ENCODE measurements around the gene COL27A1. TPM values are rescaled to one million over a fixed set of nuclear protein-coding genes. Genes with fewer than 3 reads are reported as not detected.
A peak's percentile ranks its signal among the peaks of the same experiment; 100 is the strongest.

Gene COL27A1
- total and polyA plus RNA-seq, 12 donors = 3.1 to 35.8 (median 5.1) TPM

GRCh38 chr9:114238891-114239875 is 83.8 kb downstream of the COL27A1 start:
- ATAC-seq = peak; percentile 52 to 85 (median 68)
- H3K36me3 ChIP-seq = peaks cover 0 to 13% (median 0%) of the 10 kb centered on the region in 9 donors
- H3K27ac ChIP-seq = peak overlapping the region in 7 of 10 donors; percentile 39 to 77 (median 63)
- no peaks in the 10 kb centered on the region for H3K27me3 ChIP-seq
- H3K9me3 ChIP-seq = no peaks in the 10 kb centered on the region
- intact Hi-C loops (cut with DNase I) = loop anchor here in 5 of 10 donors (5.0 to 10.0 kb wide), 4 partner anchors 54 to 84 kb away; partner anchors contain the start of gene COL27A1 (in 4 of the 5)
- no peak overlapping the region for H3K4me3 ChIP-seq
- TF ChIP-seq CTCF (IDR thresholded peaks at IDR 0.05) = peak in 7 of 9 donors; percentile 28 to 63 (median 40)
- 32 to 38% methylated on average over 14 of the region's 14 CpGs for WGBS, 2 donors
- peaks cover 8 to 54% (median 24%) of the 10 kb centered on the region in 9 donors for H3K4me1 ChIP-seq
- DNase-seq = peak in 1 of 2 donors; percentile 66

GRCh38 chr9:114240216-114240615 is 84.9 kb downstream of the COL27A1 start:
- Histone ChIP-seq H3K4me3 (no peak overlapping the region), H3K4me1 (peaks cover 8 to 45% (median 24%) of the 10 kb centered on the region in 9 donors), H3K9me3 (no peaks in the 10 kb centered on the region), H3K27ac (no peak overlapping the region), H3K27me3 (no peaks in the 10 kb centered on the region), H3K36me3 (peaks cover 0 to 13% (median 0%) of the 10 kb centered on the region in 9 donors)
- intact Hi-C loops (cut with DNase I) = no loop called here
- 82 to 86% methylated on average over 8 of the region's 8 CpGs for WGBS, 2 donors
- ATAC-seq (no peak), DNase-seq (no peak)
- TF ChIP-seq CTCF (IDR thresholded peaks at IDR 0.05) = no peak

DNA sequence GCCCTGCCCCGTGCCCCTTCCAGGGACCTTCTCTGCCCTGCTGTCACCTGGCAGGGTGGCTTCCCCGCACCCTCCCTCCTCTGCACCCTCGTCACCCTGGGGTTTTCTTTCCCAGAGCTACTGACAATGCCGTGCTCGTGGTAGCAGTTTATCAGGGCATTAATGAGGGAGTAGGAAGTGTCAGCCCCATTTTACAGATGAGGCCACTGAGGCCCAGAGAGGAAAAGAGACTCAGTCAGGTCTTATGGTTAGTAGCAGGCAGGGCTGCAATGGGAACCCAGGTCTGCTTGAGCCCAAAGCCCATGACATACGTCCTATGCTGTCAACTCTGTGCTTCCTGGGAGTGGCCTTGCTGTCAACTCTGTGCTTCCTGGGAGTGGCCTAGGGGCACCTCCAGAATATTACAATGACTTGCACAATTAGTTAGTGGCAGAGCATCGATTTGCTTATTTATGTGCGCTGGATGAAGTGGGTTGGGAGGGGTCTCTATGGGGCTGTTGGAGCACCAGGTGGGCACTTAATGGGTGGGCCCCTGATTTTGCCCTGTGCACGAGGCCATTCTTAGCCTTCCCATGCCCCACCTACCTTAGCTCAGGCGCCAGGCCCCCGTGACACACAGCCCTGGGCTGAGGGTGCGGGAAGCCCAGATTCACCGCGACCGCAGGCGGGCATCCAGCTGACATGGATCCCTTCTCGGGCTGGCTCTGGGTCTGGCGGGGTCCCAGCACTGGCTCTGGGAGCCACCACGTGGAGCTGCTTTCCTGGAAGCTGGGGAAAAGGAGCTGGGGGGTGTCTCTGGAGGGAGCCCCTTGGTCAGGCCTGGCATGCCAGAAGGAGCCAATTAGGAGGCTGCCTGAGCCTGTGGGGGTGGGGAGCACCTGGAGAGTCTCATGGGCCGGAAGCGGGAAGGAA is 85.6 kb downstream of the COL27A1 start:
- no peaks in the 10 kb centered on the region for H3K9me3 ChIP-seq
- no peak overlapping the region for H3K4me3 ChIP-seq
- intact Hi-C loops (cut with DNase I) = no loop called here
- H3K36me3 ChIP-seq = peaks cover 0 to 13% (median 0%) of the 10 kb centered on the region in 9 donors
- no peaks in the 10 kb centered on the region for H3K27me3 ChIP-seq
- no peak for TF ChIP-seq CTCF (IDR thresholded peaks at IDR 0.05)
- H3K4me1 ChIP-seq = peaks cover 8 to 42% (median 24%) of the 10 kb centered on the region in 9 donors
- ATAC-seq (no peak), DNase-seq (no peak)
- WGBS, 2 donors = 86 to 94% methylated on average over 21 of the region's 21 CpGs
- no peak overlapping the region for H3K27ac ChIP-seq

- Histone ChIP-seq H3K4me3 (no peak overlapping the region), H3K27me3 (no peaks in the 10 kb centered on the region), H3K9me3 (no peaks in the 10 kb centered on the region), H3K27ac (no peak overlapping the region), H3K36me3 (peaks cover 0 to 13% (median 0%) of the 10 kb centered on the region in 9 donors), H3K4me1 (peaks cover 8 to 35% (median 20%) of the 10 kb centered on the region in 9 donors)
- 83 to 86% methylated on average over 8 of the region's 8 CpGs for WGBS, 2 donors
- no peak for ATAC-seq
- intact Hi-C loops (cut with DNase I) = no loop called here
- no peak for TF ChIP-seq CTCF (IDR thresholded peaks at IDR 0.05)
- no peak for DNase-seq
Measured at GRCh38 chr9:114242837-114243236, 87.5 kb downstream of the COL27A1 start.

Data from heart right ventricle (tissue), 16 donors.